DOHH2 (cell line): ENCODE measurements around the gene DRAXIN.

ENCODE experiments used
- EZH2phosphoT487 ChIP-seq: fragments of 200-600 bp; sonication (generic); IDR thresholded peaks from 2 replicates; pipeline ENCODE4 v1.6.1; 2017; ENCODE audit warnings: borderline replicate concordance, mild to moderate bottlenecking, antibody characterized with exemption, low read length, moderate library complexity, mixed read lengths
- TF ChIP-seq, protein P1 (sequence below): fragments of 200-600 bp; sonication (generic); IDR thresholded peaks from one replicate; pipeline ENCODE4 v1.5.1; 2014; ENCODE audit warnings: antibody characterized with exemption, mild to moderate bottlenecking, low read depth, low read length; ENCODE audit not compliant: poor library complexity, severe bottlenecking

DNA sequence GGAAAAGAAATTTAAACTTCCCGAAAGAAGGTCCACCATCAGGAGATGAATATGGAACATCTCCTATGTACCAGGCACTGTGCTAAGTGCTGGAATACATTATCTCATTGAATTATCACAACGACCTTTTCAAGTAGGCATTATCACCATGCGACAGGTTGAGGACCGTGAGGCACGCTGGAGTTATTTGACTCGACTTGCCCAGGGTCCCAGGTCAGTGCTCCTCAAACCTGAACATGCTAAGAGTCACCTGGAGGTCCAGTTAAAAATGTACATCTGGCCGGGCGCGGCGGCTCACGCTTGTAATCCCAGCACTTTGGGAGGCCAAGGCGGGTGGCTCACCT, 28.5 kb downstream of the DRAXIN start:
- TF ChIP-seq, protein P1, sequence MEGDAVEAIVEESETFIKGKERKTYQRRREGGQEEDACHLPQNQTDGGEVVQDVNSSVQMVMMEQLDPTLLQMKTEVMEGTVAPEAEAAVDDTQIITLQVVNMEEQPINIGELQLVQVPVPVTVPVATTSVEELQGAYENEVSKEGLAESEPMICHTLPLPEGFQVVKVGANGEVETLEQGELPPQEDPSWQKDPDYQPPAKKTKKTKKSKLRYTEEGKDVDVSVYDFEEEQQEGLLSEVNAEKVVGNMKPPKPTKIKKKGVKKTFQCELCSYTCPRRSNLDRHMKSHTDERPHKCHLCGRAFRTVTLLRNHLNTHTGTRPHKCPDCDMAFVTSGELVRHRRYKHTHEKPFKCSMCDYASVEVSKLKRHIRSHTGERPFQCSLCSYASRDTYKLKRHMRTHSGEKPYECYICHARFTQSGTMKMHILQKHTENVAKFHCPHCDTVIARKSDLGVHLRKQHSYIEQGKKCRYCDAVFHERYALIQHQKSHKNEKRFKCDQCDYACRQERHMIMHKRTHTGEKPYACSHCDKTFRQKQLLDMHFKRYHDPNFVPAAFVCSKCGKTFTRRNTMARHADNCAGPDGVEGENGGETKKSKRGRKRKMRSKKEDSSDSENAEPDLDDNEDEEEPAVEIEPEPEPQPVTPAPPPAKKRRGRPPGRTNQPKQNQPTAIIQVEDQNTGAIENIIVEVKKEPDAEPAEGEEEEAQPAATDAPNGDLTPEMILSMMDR = peak; percentile 7
- no peak for TF ChIP-seq EZH2phosphoT487
